GM11168 (cell line): ENCODE data around the gene NOTO.
"Not testable (repeated sequence)": the region's sequence is repeated elsewhere in the genome, so short reads cannot be mapped to it uniquely, and the experiment has no call there.

Experiments used
- in situ Hi-C: fragments of 300-500 bp; cut with MboI; formaldehyde crosslinking; loops from one replicate; pipeline ENCODE4 v1.12.0; 2022; ENCODE audit warnings: low sequenced_read_pairs; ENCODE audit not compliant: unreplicated experiment

The NOTO gene, protein sequence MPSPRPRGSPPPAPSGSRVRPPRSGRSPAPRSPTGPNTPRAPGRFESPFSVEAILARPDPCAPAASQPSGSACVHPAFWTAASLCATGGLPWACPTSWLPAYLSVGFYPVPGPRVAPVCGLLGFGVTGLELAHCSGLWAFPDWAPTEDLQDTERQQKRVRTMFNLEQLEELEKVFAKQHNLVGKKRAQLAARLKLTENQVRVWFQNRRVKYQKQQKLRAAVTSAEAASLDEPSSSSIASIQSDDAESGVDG

DNA sequence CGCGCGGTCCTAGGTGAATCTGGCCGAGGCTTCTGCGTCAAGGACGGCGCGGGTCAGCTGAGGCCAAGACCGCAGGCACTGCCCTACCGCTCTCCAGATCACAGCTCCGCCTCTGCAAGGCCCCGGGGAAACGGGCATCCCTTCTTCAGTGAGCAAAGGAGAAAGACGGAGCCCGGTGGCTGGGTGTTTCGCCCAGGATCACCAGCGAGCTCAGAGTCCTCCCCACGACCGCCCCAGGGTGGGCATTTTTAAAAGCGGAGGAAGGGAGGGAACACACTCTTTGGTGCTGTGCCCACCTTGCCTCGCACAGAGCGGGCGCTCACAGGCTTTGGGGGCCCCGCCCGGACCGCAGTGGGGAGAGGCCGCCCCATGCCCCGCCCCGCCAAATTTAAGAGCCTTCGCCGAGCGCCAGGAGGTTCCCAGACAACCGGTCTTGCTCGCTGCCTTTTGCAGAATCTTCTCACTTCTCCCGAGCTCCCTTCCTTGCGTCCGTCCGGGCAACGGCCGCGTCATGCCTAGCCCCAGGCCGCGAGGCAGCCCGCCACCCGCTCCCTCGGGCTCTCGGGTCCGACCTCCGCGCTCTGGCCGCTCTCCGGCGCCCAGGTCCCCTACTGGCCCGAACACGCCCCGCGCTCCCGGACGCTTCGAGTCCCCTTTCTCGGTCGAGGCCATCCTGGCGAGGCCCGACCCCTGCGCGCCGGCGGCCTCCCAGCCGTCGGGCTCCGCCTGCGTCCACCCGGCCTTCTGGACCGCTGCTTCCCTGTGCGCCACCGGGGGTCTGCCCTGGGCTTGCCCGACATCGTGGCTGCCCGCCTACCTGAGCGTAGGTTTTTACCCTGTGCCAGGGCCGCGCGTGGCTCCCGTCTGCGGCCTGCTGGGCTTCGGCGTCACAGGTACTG is at the start of gene NOTO:
Gene NOTO, plus strand, starts transcription at position 419 of the 899 bp plus-strand sequence. Its CDS starts 93 bp downstream, at position 512.
- in situ Hi-C loops = no loop called here

DNA sequence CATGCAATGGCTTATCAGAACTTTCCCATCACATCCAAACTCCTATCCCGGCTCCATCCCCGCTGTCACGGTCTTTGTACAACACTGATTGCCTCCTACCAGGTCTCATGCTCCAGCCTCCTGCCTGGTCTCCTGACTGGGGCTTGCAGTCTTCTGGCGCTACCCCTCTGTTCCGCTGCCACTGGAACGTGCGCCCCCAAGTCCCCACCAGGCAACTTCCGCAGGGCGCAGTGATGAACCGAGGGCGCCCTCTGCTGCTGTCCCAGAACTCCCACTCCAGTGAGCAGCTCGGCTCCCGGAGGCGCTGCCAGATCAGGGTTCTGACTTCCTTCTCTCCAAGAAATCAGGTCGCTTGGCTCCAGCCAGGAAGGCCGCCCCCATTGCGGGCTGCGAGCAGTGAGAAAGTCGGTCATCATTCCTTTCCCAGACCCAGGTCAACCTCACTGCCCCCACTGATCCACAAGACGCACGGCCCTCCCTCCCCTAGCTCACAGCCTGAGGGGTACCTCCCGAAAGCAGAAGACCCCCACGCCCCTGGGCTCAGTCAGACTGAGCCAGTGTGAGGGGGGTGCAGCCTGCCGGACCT is 45.7 kb upstream of the NOTO start:
- in situ Hi-C loops = no loop called here

DNA sequence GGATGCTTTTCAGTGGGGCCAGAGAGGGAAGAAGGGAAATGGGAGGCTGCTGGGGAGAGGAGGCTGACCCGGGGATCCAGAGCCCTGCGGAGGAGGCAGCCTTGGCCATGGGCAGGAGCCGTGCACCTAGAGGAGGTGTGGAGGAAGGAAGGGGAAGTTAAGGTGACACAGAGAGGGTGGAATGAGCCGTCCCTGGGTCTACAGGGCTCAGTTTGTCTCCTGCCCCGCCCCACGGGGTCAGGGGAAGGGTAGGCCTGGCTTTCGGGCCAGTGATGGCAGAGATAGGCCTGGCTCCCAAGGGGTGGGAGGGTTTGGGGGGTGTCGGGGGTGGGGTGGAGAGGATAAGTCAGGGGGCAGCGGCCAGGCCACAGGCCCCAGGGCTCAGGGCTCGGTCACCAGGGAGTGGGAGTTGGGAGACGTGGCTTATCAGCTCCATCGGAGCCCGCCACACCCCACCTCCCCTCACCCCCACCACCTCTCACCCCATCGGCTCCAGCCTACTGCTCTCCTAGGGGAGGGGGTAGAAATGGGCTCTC is 39.5 kb upstream of the NOTO start:
- in situ Hi-C loops = no loop called here

DNA sequence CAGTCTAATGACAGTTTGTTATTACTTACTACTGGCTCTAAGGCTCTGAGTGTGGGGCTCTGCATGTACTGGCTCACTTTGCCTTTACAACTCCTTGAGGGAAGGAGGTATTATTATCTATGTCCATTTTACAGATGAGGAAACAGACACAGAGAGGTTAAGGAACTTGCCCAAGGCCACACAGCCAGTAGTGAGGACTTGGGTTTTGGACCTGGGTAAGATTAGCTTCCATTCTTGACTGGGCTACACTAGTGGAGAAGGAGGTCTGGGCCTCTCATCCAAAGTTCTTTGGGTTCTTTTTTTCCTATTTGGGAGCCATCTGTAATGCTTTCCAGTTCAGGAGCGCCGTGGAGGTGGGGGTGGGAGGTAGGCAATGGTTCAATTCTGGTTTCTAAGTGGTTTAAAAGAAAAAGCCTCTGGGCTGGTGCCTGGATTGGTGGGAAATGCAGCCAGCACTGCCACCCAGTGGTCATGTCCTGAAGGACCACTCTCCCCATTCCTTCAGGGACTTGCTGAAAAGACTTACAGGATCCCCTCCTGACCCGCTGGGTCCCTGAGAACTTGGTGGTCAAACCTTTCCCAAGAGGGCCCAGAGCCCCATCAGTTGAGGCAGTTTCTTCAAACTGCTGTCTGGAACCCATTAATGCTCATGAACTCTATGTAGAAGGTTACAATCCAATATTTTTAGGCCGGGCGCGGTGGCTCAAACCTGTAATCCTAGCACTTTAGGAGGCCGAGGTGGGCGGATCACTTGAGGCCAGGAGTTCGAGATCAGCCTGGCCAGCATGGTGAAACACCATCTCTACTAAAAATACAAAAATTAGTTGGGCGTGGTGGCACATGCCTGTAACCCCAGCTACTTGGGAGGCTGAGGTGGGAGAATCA is 38.6 kb upstream of the NOTO start:
- in situ Hi-C loops = no loop called here

GRCh38 chr2:73165978-73166377 is 36.4 kb upstream of the NOTO start:
- in situ Hi-C loops = not testable (repeated sequence)

GRCh38 chr2:73166813-73167212 is 35.6 kb upstream of the NOTO start:
- in situ Hi-C loops = not testable (repeated sequence)

DNA sequence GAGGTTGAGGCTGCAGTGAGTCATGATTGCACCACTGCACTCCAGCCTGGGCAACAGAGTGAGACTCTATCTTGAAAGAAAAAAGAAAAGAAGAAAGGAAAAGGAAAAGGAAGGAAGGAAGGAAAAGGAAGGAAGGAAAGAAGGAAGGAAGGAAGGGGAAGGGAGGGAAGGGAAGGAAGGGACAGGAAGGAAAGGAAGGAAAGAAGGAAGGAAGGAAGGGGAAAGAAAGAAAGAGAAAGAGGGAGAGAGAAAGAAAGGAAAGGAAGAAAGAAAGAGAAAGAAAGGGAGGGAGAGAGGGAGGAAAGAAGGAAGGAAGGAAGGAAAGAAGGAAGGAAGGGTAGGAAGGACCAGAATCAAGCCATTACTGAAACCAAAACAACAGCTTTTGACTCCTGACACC is 34.0 kb upstream of the NOTO start:
- in situ Hi-C loops = not testable (repeated sequence)

- in situ Hi-C loops = loop anchor here (10.0 kb wide), 1 partner anchor 176 kb away; no protein-coding TSS in a partner anchor
Observed at GRCh38 chr2:73170341-73170740, 32.0 kb upstream of the NOTO start.

GRCh38 chr2:73172963-73173362 is 29.4 kb upstream of the NOTO start:
- in situ Hi-C loops = loop anchor here (10.0 kb wide), 1 partner anchor 178 kb away; no protein-coding TSS in a partner anchor

DNA sequence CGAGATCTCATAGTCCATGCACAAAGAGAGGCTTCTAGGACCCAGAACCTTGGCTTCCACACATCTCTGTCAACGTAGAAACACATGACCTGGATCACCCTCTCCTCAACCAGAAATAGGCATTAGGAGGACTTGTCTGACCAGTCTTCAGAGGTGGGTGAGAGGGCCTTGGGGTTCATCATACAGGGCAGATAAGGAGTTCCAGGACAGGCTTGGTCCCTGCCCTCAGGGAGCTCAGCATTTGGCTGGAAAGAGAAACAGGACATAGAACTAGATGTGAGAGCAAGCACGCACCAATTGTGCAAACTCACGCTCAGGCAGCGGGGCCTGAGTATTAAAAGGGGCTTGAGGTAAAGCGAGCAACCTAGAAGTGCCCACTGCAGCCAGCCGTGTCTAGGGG is 28.6 kb upstream of the NOTO start:
- in situ Hi-C loops = loop anchor here (10.0 kb wide), 1 partner anchor 179 kb away; no protein-coding TSS in a partner anchor

DNA sequence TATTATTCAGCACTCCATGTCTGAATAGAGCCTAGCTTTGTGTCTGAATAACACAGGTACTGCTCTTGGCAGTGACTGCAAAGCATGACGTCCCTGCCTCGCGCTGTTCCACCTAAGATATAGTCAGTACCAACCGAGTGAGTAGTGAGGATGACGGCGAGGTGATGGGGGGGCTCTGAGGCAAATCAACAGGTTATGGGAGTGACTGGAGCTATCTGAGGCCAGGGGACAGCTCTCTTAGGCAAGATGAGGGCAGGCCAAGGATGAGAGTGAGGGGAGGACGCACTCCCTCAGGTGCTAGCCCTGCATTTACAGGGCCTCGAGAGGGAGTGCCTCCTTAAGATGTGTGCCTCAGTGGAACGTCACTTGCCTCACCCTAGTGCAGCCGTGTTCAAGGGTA is 28.1 kb upstream of the NOTO start:
- in situ Hi-C loops = loop anchor here (10.0 kb wide), 1 partner anchor 179 kb away; no protein-coding TSS in a partner anchor

GRCh38 chr2:73174941-73175662 is 27.3 kb upstream of the NOTO start:
- in situ Hi-C loops = loop anchor here (5.0 to 10.0 kb wide), 2 partner anchors 73 to 180 kb away; no protein-coding TSS in a partner anchor

GRCh38 chr2:73175663-73176204 is 26.6 kb upstream of the NOTO start:
- in situ Hi-C loops = loop anchor here (5.0 to 10.0 kb wide), 2 partner anchors 73 to 181 kb away; no protein-coding TSS in a partner anchor

DNA sequence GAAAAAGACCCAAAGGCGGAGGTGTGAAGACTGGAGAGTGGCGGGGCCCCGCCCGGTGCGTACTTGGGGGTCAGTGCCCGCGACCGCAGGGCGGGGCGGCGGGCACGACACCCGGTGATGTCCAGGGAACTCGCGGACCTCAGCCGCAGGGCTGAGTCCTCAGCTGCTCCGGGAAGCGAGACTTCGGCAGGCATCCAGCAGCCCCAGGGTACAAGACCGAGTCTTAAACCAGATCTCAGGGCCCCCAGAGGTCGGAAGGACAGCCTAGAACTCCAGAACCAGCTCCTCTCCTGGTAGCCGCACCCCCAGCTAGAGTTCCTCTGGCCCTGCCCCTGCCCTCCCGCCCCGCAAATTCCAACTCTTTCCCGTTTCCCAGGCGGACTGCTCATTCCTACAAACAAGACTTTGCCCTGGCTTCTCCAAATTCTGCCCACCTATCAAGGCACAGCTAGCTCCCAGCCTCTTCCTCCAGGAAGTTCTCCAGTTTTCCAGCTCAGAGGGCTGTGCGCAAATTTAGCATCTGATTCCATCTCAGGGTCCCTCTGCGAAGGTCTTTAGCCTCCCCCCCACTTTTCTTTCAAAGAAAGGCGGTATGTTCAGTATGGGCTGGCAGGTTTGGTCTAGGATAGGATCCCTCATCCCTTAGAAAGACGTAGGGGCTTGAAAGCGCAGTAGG is 26.0 kb upstream of the NOTO start:
- in situ Hi-C loops = loop anchor here (5.0 to 10.0 kb wide), 2 partner anchors 74 to 182 kb away; no protein-coding TSS in a partner anchor

DNA sequence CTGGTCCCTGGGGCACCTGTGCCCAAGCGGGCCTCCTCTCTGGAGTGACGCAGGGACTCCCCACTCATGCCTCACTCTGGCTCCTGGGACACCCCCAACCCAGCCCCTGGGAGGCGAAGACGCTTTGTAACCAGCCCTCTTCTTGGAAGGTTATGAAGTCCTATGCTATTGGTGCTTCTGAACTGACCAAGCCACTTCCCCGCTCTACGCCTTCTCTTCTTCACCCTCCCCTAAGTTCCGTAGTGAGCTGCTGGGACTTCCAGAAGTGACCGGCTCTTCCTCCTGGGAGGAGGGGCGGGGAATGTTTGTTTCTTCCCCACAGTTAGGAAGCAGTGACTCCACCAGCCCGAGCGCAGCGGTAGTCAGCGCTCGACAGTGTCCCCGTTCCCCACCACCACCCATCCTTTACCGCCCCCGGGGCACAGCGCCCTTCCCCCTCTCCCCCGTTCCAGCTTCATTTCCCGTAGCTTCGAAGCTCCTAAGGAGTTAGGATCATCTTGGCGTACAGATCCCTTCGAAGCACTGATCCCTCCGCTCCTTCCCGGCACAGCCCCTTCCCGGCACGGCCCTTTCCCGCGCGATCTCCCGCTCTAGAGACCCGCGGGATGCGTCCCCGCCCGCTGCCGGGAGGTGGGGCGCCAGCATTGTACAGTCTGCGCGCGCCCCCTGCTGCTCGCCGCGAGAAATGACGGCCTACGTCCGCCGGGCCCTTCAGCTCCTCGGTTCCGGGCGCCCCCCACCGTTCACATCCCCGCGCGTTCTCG is 25.3 kb upstream of the NOTO start:
- in situ Hi-C loops = loop anchor here (5.0 to 10.0 kb wide), 2 partner anchors 75 to 182 kb away; no protein-coding TSS in a partner anchor

DNA sequence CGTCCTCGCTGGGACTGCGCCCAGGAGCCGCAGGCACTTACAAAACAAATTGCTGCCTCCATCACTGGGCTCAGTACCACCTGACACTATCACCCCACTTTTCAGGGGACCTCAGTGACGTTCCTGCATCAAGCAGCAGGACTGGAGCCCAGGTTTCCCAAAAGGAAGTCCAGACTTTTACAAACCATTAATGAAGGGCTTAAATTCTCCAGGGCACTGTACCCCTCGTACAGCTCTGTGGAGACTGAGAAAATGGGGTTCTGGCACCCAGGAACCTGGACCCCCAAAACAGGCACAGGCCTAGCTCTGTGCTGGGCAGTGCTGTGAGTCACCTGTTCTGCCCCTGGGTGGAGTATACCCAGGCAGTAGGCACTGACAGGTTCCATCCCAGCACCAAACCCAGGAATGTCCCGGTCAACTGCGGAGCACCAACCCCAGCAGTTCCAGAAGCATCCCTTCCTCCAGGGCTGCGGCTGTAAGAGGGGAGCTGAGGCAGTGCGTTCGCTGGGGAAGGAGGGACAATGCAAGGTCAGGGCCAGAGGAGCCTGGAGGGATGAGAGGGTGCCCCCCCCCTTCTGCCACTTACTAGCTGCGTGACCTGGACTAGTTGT is 24.6 kb upstream of the NOTO start:
- in situ Hi-C loops = loop anchor here (5.0 to 10.0 kb wide), 2 partner anchors 75 to 183 kb away; no protein-coding TSS in a partner anchor

- in situ Hi-C loops = no loop called here
Observed at GRCh38 chr2:73185965-73186364, 16.4 kb upstream of the NOTO start.
